ENCODE data around the gene HS3ST4.

GRCh38 chr16:26012376-26012775 lies 320.6 kb downstream of the HS3ST4 start:
- TF ChIP-seq CTCF (IDR thresholded peaks at IDR 0.05), result no peak
- TF ChIP-seq EP300 (IDR thresholded peaks at IDR 0.05), result no peak
- no peak for TF ChIP-seq POLR2A (IDR thresholded peaks at IDR 0.05)

Measured in stomach (tissue), 4 donors.